K562 (cell line): ENCODE results near the gene DGCR6L. TPM values are rescaled to one million over a fixed set of nuclear protein-coding genes. Genes with fewer than 3 reads are reported as not detected.

ENCODE experiments used
- CEBPG ChIP-seq, 3 experiments: fragments of 200-800 bp in 1 of 3; sonication (Bioruptor generic) in 1 of 3; sonication (generic) in 1 of 3; formaldehyde crosslinking in 1 of 3; IDR thresholded peaks in 2 of 3; conservative IDR thresholded peaks in 1 of 3; 2 replicates each; pipeline versions ENCODE4 v1.6.1 to v1.8.0; 2016 to 2022; ENCODE audit warnings: missing compliant biosample characterization in 2 of 3, missing genetic modification characterization in 2 of 3, mild to moderate bottlenecking in 1 of 3, missing genetic modification reagents in 1 of 3
- HDAC3 ChIP-seq: fragments of 450-650 bp; IDR thresholded peaks from 2 replicates; pipeline ENCODE4 v1.6.1; 2018; ENCODE audit warnings: borderline replicate concordance, mild to moderate bottlenecking, moderate library complexity; ENCODE audit not compliant: partially characterized antibody
- HDAC8 ChIP-seq: fragments of 450-650 bp; IDR thresholded peaks from 2 replicates; pipeline ENCODE4 v1.6.1; 2016; ENCODE audit warnings: mild to moderate bottlenecking, missing genetic modification characterization, moderate library complexity, missing compliant biosample characterization
- IRF2 ChIP-seq: sonication (generic); formaldehyde crosslinking; IDR thresholded peaks from 2 replicates; pipeline ENCODE4 v1.8.1; 2022; ENCODE audit warnings: mild to moderate bottlenecking, missing genetic modification reagents
- MTA1 ChIP-seq: fragments of 450-650 bp; IDR thresholded peaks from 2 replicates; pipeline ENCODE4 v1.6.1; 2017; ENCODE audit warnings: borderline replicate concordance
- POLR2AphosphoS2 ChIP-seq: IDR thresholded peaks from 2 replicates; pipeline ENCODE4 v1.6.1; 2012; ENCODE audit warnings: low read length, improper control_type of control experiment
- RBM14 ChIP-seq: fragments of 200-400 bp; formaldehyde crosslinking; IDR thresholded peaks from 2 replicates; pipeline ENCODE4 v1.6.1; 2018; ENCODE audit warnings: low read depth, mild to moderate bottlenecking, low read length, moderate library complexity, borderline replicate concordance; ENCODE audit not compliant: insufficient read depth
- SMARCE1 ChIP-seq: fragments of 450-650 bp; IDR thresholded peaks from 2 replicates; pipeline ENCODE4 v1.7.1; 2016; ENCODE audit warnings: mild to moderate bottlenecking
- ZNF436 ChIP-seq: fragments of 250-450, 450-650 bp; sonication (Bioruptor Pico); formaldehyde crosslinking; IDR thresholded peaks from 2 replicates; pipeline ENCODE4 v1.7.0; 2020; ENCODE audit warnings: mild to moderate bottlenecking
- ZNF583 ChIP-seq: fragments of 250-450 bp; sonication (Bioruptor Pico); IDR thresholded peaks from 2 replicates; pipeline ENCODE4 v1.4.0; 2020
- ZNF589 ChIP-seq: fragments of 200-800 bp; sonication (Bioruptor generic); IDR thresholded peaks from 2 replicates; pipeline ENCODE4 v1.6.1; 2016; ENCODE audit warnings: low read depth, missing genetic modification characterization, missing compliant biosample characterization
- ZNF766 ChIP-seq: fragments of 200-800 bp; sonication (Bioruptor generic); conservative IDR thresholded peaks from 2 replicates; pipeline ENCODE4 v1.6.1; 2016; ENCODE audit warnings: missing genetic modification characterization, missing compliant biosample characterization
- ZNF79 ChIP-seq: fragments of 250-450 bp; sonication (Bioruptor Pico); IDR thresholded peaks from 2 replicates; pipeline ENCODE4 v1.4.0; 2020; ENCODE audit warnings: low read depth, mild to moderate bottlenecking, moderate library complexity
- polyA plus RNA-seq, 8 experiments: library from polyadenylated mRNA; depleted of rRNA in 4 of 8; stranded (reverse) in 5 of 8; unstranded in 3 of 8; fragments of >200 nt; fragmentation: Nextera tagmentation in 2 of 8; fragmentation: Illumina TruSeq in 1 of 8; extraction: Ambion mirVana in 2 of 8; extraction: Trizol in 1 of 8; gene quantifications; 2 replicates each; pipeline versions ENCODE4 v1.2.1 to v1.2.3, GENCODE V29; 2011 to 2014; ENCODE audit warnings: inconsistent platforms in 1 of 8, missing spikeins in 1 of 8
- total RNA-seq, 7 experiments: library from RNA; depleted of rRNA in 6 of 7; stranded (reverse); fragments of >200 nt in 6 of 7; fragmentation: Illumina TruSeq in 2 of 7; extraction: Trizol in 2 of 7; gene quantifications; 2 replicates each; pipeline versions ENCODE4 v1.2.1 to v1.2.3, GENCODE V29; 2011 to 2021; ENCODE audit warnings: low replicate concordance in 1 of 7
- TF ChIP-seq, protein P1 (sequence below): fragments of 250-450 bp; sonication (Bioruptor Pico); IDR thresholded peaks from 2 replicates; pipeline ENCODE4 v1.4.0; 2020; ENCODE audit warnings: borderline replicate concordance
- TF ChIP-seq, protein P2 (sequence below), 2 experiments: IDR thresholded peaks; 2 replicates each; pipeline ENCODE4 v1.6.1; 2012; ENCODE audit warnings: improper control_type of control experiment in 2 of 2, low read depth in 2 of 2, low read length in 2 of 2, borderline replicate concordance in 1 of 2
- TF ChIP-seq, protein P3 (sequence below): fragments of 450-650 bp; formaldehyde crosslinking; IDR thresholded peaks from 2 replicates; pipeline ENCODE4 v1.4.0; 2020; ENCODE audit warnings: mild to moderate bottlenecking, mixed read lengths
- TF ChIP-seq, protein P4 (sequence below): sonication (generic); formaldehyde crosslinking; IDR thresholded peaks from 2 replicates; pipeline ENCODE4 v1.8.1; 2023; ENCODE audit warnings: mild to moderate bottlenecking, missing genetic modification reagents

The DGCR6L gene
- total and polyA plus RNA-seq, 9 of the 15 experiments (the other 6 are each of a cell fraction or from before 2014, with no cell fraction given) = 3.6 to 151 (median 51.0) TPM

GRCh38 chr22:20319041-20319744 is 667 bp downstream of the DGCR6L start (continued):
- TF ChIP-seq CEBPG (CRISPR knock-in tag; IDR thresholded peaks at IDR 0.05) (peak; percentile 40; the same call in 1 of the 2 replicates), CEBPG (tag; conservative IDR thresholded peaks at IDR 0.05 in 1 of 2, IDR thresholded peaks at IDR 0.05 in 1 of 2) (no peak), ZNF583 (CRISPR knock-in tag) (peak; percentile 46; the same call in 1 of the 2 replicates), HDAC8 (peak; percentile 24; the same call in 1 of the 2 replicates), ZNF766 (peak; percentile 76; the same call in 1 of the 2 replicates), SMARCE1 (peak; percentile 68), ZNF79 (CRISPR knock-in tag) (no peak; the same call in 1 of the 2 replicates), HDAC3 (no peak), POLR2AphosphoS2 (no peak), MTA1 (no peak), RBM14 (no peak), IRF2 (CRISPR knock-in tag) (no peak), ZNF436 (CRISPR knock-in tag) (peak; percentile 33; the same call in 1 of the 2 replicates), ZNF589 (CRISPR knock-in tag) (no peak)
- TF ChIP-seq, protein P1, sequence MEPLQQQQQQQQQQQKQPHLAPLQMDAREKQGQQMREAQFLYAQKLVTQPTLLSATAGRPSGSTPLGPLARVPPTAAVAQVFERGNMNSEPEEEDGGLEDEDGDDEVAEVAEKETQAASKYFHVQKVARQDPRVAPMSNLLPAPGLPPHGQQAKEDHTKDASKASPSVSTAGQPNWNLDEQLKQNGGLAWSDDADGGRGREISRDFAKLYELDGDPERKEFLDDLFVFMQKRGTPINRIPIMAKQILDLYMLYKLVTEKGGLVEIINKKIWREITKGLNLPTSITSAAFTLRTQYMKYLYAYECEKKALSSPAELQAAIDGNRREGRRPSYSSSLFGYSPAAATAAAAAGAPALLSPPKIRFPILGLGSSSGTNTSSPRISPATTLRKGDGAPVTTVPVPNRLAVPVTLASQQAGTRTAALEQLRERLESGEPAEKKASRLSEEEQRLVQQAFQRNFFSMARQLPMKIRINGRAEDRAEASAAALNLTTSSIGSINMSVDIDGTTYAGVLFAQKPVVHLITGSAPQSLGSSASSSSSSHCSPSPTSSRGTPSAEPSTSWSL = no peak
- TF ChIP-seq, protein P2, sequence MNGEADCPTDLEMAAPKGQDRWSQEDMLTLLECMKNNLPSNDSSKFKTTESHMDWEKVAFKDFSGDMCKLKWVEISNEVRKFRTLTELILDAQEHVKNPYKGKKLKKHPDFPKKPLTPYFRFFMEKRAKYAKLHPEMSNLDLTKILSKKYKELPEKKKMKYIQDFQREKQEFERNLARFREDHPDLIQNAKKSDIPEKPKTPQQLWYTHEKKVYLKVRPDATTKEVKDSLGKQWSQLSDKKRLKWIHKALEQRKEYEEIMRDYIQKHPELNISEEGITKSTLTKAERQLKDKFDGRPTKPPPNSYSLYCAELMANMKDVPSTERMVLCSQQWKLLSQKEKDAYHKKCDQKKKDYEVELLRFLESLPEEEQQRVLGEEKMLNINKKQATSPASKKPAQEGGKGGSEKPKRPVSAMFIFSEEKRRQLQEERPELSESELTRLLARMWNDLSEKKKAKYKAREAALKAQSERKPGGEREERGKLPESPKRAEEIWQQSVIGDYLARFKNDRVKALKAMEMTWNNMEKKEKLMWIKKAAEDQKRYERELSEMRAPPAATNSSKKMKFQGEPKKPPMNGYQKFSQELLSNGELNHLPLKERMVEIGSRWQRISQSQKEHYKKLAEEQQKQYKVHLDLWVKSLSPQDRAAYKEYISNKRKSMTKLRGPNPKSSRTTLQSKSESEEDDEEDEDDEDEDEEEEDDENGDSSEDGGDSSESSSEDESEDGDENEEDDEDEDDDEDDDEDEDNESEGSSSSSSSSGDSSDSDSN (IDR thresholded peaks at IDR 0.05; ENCODE audit: borderline replicate concordance in 1 of 2, low read depth in 2 of 2, low read length in 2 of 2) = peak in 1 of 2 experiments; percentile 70; a peak in 2 of 4 replicates
- TF ChIP-seq, protein P3, sequence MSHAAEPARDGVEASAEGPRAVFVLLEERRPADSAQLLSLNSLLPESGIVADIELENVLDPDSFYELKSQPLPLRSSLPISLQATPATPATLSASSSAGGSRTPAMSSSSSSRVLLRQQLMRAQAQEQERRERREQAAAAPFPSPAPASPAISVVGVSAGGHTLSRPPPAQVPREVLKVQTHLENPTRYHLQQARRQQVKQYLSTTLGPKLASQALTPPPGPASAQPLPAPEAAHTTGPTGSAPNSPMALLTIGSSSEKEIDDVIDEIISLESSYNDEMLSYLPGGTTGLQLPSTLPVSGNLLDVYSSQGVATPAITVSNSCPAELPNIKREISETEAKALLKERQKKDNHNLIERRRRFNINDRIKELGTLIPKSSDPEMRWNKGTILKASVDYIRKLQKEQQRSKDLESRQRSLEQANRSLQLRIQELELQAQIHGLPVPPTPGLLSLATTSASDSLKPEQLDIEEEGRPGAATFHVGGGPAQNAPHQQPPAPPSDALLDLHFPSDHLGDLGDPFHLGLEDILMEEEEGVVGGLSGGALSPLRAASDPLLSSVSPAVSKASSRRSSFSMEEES (CRISPR knock-in tag) = no peak
- TF ChIP-seq, protein P4, sequence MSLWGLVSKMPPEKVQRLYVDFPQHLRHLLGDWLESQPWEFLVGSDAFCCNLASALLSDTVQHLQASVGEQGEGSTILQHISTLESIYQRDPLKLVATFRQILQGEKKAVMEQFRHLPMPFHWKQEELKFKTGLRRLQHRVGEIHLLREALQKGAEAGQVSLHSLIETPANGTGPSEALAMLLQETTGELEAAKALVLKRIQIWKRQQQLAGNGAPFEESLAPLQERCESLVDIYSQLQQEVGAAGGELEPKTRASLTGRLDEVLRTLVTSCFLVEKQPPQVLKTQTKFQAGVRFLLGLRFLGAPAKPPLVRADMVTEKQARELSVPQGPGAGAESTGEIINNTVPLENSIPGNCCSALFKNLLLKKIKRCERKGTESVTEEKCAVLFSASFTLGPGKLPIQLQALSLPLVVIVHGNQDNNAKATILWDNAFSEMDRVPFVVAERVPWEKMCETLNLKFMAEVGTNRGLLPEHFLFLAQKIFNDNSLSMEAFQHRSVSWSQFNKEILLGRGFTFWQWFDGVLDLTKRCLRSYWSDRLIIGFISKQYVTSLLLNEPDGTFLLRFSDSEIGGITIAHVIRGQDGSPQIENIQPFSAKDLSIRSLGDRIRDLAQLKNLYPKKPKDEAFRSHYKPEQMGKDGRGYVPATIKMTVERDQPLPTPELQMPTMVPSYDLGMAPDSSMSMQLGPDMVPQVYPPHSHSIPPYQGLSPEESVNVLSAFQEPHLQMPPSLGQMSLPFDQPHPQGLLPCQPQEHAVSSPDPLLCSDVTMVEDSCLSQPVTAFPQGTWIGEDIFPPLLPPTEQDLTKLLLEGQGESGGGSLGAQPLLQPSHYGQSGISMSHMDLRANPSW (CRISPR knock-in tag) = peak; percentile 67; the same call in 1 of the 2 replicates
